HL-60 (cell line): ENCODE results near the gene CORIN.

Experiments
- GABPA ChIP-seq: IDR thresholded peaks from 2 replicates; pipeline ENCODE4 v1.6.1; 2012; ENCODE audit warnings: low read depth
- POLR2AphosphoS5 ChIP-seq: IDR thresholded peaks from 2 replicates; pipeline ENCODE4 v1.6.1; 2012; ENCODE audit warnings: low read depth
- SPI1 ChIP-seq: IDR thresholded peaks from 2 replicates; pipeline ENCODE4 v1.6.1; 2012; ENCODE audit warnings: low read depth, mild to moderate bottlenecking, borderline replicate concordance
- TF ChIP-seq, protein P1 (sequence below): IDR thresholded peaks from 2 replicates; pipeline ENCODE4 v1.6.1; 2012; ENCODE audit warnings: low read depth; ENCODE audit not compliant: insufficient replicate concordance
- TF ChIP-seq, protein P2 (sequence below): IDR thresholded peaks from one replicate; pipeline ENCODE4 v1.5.1; 2011; ENCODE audit warnings: low read length, control low read depth, inconsistent platforms; ENCODE audit not compliant: insufficient read depth

- TF ChIP-seq, protein P1, sequence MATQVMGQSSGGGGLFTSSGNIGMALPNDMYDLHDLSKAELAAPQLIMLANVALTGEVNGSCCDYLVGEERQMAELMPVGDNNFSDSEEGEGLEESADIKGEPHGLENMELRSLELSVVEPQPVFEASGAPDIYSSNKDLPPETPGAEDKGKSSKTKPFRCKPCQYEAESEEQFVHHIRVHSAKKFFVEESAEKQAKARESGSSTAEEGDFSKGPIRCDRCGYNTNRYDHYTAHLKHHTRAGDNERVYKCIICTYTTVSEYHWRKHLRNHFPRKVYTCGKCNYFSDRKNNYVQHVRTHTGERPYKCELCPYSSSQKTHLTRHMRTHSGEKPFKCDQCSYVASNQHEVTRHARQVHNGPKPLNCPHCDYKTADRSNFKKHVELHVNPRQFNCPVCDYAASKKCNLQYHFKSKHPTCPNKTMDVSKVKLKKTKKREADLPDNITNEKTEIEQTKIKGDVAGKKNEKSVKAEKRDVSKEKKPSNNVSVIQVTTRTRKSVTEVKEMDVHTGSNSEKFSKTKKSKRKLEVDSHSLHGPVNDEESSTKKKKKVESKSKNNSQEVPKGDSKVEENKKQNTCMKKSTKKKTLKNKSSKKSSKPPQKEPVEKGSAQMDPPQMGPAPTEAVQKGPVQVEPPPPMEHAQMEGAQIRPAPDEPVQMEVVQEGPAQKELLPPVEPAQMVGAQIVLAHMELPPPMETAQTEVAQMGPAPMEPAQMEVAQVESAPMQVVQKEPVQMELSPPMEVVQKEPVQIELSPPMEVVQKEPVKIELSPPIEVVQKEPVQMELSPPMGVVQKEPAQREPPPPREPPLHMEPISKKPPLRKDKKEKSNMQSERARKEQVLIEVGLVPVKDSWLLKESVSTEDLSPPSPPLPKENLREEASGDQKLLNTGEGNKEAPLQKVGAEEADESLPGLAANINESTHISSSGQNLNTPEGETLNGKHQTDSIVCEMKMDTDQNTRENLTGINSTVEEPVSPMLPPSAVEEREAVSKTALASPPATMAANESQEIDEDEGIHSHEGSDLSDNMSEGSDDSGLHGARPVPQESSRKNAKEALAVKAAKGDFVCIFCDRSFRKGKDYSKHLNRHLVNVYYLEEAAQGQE: no peak
- TF ChIP-seq GABPA: no peak
- TF ChIP-seq, protein P2, sequence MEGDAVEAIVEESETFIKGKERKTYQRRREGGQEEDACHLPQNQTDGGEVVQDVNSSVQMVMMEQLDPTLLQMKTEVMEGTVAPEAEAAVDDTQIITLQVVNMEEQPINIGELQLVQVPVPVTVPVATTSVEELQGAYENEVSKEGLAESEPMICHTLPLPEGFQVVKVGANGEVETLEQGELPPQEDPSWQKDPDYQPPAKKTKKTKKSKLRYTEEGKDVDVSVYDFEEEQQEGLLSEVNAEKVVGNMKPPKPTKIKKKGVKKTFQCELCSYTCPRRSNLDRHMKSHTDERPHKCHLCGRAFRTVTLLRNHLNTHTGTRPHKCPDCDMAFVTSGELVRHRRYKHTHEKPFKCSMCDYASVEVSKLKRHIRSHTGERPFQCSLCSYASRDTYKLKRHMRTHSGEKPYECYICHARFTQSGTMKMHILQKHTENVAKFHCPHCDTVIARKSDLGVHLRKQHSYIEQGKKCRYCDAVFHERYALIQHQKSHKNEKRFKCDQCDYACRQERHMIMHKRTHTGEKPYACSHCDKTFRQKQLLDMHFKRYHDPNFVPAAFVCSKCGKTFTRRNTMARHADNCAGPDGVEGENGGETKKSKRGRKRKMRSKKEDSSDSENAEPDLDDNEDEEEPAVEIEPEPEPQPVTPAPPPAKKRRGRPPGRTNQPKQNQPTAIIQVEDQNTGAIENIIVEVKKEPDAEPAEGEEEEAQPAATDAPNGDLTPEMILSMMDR: no peak
- no peak for TF ChIP-seq POLR2AphosphoS5
- no peak for TF ChIP-seq SPI1
Measured at GRCh38 chr4:47711183-47711582, 126.7 kb downstream of the CORIN start.
